D721Med (cell line): ENCODE data around the gene B4GALNT4.
"Not testable (repeated sequence)": the region's sequence is repeated elsewhere in the genome, so short reads cannot be mapped to it uniquely, and the experiment has no call there.

ENCODE experiments used
- DNase-seq: peaks from one replicate; pipeline ENCODE4 v3.0.0; 2011; ENCODE audit warnings: low spot score; ENCODE audit not compliant: insufficient read length
- FAIRE-seq: peaks from 2 replicates; lab custom pipeline; 2011; peaks lifted over from hg19 to GRCh38; lab: Jason Lieb, UNC
- TF ChIP-seq, protein P1 (sequence below): IDR thresholded peaks from 2 replicates; pipeline ENCODE4 v1.5.1; 2012; ENCODE audit warnings: mild to moderate bottlenecking, control low read depth; ENCODE audit not compliant: insufficient read depth; ENCODE audit errors: missing control alignments

B4GALNT4 gene

DNA sequence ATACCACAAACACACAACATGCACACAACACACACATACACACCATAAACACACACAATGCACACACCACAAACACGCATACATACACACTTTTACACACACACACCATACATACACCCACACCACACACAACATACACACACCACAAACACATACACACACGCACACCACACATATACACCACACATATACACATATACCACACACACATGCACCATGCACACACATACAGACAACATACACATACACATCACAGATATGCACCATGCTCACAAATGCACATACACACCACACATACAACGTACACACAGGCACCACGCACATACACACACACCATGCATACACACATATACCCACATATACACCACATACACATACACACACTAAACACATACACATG is 11.7 kb upstream of the B4GALNT4 start:
- DNase-seq (no peak), FAIRE-seq (no peak)
- TF ChIP-seq, protein P1, sequence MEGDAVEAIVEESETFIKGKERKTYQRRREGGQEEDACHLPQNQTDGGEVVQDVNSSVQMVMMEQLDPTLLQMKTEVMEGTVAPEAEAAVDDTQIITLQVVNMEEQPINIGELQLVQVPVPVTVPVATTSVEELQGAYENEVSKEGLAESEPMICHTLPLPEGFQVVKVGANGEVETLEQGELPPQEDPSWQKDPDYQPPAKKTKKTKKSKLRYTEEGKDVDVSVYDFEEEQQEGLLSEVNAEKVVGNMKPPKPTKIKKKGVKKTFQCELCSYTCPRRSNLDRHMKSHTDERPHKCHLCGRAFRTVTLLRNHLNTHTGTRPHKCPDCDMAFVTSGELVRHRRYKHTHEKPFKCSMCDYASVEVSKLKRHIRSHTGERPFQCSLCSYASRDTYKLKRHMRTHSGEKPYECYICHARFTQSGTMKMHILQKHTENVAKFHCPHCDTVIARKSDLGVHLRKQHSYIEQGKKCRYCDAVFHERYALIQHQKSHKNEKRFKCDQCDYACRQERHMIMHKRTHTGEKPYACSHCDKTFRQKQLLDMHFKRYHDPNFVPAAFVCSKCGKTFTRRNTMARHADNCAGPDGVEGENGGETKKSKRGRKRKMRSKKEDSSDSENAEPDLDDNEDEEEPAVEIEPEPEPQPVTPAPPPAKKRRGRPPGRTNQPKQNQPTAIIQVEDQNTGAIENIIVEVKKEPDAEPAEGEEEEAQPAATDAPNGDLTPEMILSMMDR, result no peak

DNA sequence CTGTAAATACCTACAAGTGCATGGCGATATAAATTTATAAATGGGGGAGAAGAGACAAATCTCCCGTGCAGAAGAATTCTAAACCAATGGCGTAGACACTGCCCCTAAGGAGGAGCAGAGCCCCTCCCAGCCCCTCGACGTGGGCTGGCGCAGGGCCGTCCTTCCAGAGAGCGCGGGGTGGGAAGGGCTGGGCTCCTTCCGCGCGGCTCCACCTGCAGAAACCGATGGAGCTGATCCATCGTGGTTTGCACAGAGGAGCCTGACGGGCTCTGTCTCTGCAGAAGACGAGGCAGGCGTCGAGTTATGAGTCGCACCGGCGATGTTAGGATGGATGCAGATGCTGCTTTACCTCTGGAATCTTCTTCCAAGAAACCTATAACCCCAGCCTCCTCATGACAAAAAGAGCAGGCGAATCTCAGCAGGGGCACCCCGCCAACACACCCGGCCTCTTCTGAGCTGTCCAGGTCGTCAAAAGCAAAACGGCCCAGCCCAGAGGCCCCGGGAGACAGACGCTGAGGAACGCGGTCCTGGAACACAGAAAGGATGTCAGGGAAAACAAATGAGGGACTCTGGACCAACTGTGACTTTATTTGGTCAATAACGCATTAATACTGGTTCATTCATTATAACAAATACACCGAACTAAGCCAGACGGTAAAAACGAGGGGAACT is 11.0 kb upstream of the B4GALNT4 start:
- TF ChIP-seq, protein P1, result no peak
- DNase-seq, result no peak
- no peak for FAIRE-seq

DNA sequence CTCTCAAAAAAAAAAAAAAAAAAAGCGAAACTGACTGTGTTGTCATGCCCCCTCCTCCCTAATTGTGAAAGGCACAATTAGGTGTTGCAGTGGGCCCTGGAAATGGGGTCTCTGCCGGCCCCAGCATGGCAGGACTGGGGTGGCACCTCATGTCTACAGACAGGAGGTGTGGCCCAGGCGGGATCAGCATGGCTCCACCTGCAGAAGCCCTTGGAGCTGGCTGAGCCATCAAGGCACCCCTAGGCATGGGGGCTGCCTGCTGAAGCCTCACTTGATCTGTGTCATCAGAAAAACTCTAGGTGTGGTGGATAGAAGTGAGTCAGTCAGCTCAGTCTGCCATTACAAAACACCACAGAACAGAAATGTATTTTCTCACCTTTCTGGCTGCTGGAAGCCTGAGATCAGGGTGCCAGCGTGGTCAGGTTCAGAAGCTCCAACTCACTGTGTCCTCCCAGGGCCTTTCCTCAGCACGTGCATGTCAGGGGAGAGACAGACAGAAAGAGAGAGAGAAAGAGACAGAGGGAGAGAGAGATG is 10.1 kb upstream of the B4GALNT4 start:
- FAIRE-seq (no peak), DNase-seq (no peak)
- TF ChIP-seq, protein P1, result no peak

DNA sequence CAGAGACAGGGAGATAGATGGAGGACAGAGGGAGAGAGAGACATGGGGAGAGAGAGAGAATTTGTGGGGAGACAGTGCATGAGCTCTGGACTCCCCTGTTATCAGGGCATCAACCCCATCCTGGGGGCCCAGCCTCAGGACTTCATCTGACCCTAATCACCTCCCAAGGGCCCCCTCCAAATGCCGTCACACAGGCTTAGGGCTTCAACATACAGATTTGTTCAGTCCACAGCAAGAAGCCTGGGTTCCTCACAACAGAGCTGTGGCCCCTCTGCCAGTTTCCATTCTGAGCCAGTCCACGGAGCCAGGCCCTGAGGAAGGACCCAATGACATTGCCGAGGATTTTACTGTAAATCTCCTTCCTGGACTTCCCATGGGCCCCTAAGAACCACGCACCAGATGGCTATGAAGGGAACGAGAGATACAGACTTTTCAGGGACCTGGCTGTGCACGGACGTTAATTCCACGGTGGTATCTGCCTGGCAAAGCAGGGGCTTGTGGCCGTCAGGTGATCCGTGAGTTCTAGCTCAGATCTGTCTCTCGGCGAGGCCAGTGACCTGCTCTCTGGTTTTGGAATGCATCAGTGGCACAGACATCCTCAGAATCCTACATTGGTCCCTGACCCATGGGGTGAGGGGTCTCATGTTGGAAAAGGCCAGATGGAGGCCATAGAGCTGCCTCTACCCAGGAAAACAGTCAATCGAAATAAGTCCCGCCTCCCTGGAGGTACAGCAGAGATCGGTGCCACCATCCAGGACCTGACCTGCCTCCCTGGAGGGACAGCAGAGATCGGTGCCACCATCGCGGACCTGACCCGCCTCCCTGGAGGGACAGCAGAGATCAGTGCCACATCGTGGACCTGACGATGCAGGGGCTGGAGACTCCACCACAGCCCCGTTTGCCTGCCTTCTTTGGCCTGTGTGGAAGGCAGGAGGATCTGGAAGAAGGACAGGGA is 8.7 kb upstream of the B4GALNT4 start:
- DNase-seq (no peak), FAIRE-seq (no peak)
- TF ChIP-seq, protein P1, result no peak

DNA sequence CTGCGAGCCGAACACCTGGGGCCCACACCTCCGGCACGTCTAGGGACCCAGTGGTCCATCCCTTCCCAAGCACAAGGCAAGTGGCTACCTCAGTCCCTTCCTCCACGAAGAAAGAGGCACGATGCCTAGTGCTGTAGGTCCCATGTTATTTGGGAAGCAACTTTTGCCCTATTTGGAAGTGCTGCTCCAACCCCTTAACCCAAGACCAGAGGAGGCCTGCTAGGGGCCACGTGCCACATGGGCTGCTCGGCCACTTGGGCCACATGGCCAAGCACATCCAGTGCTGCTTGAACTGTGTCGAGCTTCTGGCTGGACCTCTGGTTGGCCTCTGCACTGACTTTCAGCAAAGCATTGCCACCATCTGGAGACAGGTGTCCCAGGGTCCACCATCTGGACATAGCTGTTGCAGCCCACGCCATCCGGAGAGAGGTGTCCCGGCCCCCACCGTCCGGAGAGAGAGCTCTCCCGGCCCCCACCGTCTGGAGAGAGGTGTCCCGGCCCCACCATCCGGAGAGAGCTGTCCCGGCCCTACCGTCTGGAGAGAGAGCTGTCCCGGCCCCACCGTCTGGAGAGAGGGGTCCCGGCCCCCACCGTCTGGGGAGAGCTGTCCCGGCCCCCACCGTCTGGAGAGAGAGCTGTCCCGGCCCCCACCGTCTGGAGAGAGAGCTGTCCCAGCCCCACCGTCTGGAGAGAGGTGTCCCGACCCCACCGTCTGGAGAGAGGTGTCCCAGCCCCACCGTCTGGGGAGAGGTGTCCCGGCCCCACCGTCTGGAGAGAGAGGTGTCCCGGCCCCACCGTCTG is 6.5 kb upstream of the B4GALNT4 start:
- no peak for DNase-seq
- TF ChIP-seq, protein P1, result no peak
- FAIRE-seq, result no peak

DNA sequence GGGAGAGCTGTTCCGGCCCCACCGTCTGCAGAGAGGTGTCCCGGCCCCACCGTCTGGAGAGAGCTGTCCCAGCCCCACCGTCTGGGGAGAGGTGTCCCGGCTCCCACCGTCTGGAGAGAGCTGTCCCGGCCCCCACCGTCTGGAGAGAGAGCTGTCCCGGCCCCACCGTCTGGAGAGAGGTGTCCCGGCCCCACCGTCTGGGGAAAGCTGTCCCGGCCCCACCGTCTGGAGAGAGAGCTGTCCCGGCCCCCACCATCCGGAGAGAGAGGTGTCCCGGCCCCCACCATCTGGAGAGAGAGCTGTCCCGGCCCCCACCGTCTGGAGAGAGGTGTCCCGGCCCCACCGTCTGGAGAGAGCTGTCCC is 5.9 kb upstream of the B4GALNT4 start:
- DNase-seq, result not testable (repeated sequence)

More for the DNA sequence above, 5.9 kb upstream of the B4GALNT4 start:
- FAIRE-seq, result not testable (repeated sequence)
